Measurements from ENCODE around the gene BEX4.

BEX4 gene

GRCh38 chrX:103240155-103240554, 25.2 kb downstream of the BEX4 start:
- DNase-seq: no peak

- DNase-seq: no peak
Measured at GRCh38 chrX:103248553-103248952, 33.6 kb downstream of the BEX4 start.

- DNase-seq: no peak
Measured at GRCh38 chrX:103249805-103250204, 34.9 kb downstream of the BEX4 start.

GRCh38 chrX:103250977-103251376, 36.1 kb downstream of the BEX4 start:
- no peak for DNase-seq

- no peak for DNase-seq
Measured at GRCh38 chrX:103253608-103254007, 38.7 kb downstream of the BEX4 start.

GRCh38 chrX:103254171-103254824, 39.4 kb downstream of the BEX4 start:
- peak; percentile 27 to 37 for DNase-seq

- DNase-seq: peak; percentile 49 to 57
Measured at GRCh38 chrX:103254921-103255493, 40.1 kb downstream of the BEX4 start, which contains the start of gene TCEAL8. Gene TCEAL8, minus strand, starts transcription at chrX:103255155. Its CDS starts 1,176 bp downstream, at chrX:103253979.

- DNase-seq: no peak
Measured at GRCh38 chrX:103256651-103257050, 41.7 kb downstream of the BEX4 start.

GRCh38 chrX:103258275-103258674, 43.4 kb downstream of the BEX4 start:
- DNase-seq: no peak

All from NCI-H1930 (cell line).